HepG2 (cell line): ENCODE results near the gene SCARB2. TPM values are rescaled to one million over a fixed set of nuclear protein-coding genes. Genes with fewer than 3 reads are reported as not detected.

ENCODE experiments used
- EZH2 ChIP-seq: conservative IDR thresholded peaks from 2 replicates; pipeline ENCODE4 v1.6.1; 2012; ENCODE audit warnings: mild to moderate bottlenecking, low read depth, low read length, moderate library complexity
- HDAC6 ChIP-seq: fragments of 200-600 bp; sonication (generic); IDR thresholded peaks from 2 replicates; pipeline ENCODE4 v1.7.0; 2017; ENCODE audit warnings: mild to moderate bottlenecking, antibody characterized with exemption, low read length, low read depth
- HHEX ChIP-seq: IDR thresholded peaks from 2 replicates; pipeline ENCODE4 v1.6.1; 2016; ENCODE audit warnings: control low read depth
- HNF4G ChIP-seq, 2 experiments: sonication (generic) in 1 of 2; formaldehyde crosslinking in 1 of 2; IDR thresholded peaks; 2 replicates each; pipeline versions ENCODE4 v1.4.0 to v1.6.1; 2011 to 2020; ENCODE audit warnings: borderline replicate concordance in 2 of 2, low read depth in 2 of 2, mild to moderate bottlenecking in 2 of 2, low read length in 1 of 2, missing genetic modification reagents in 1 of 2, moderate library complexity in 1 of 2
- HOXA5 ChIP-seq: sonication (generic); formaldehyde crosslinking; IDR thresholded peaks from 2 replicates; pipeline ENCODE4 v1.4.0; 2020; ENCODE audit warnings: missing genetic modification reagents
- KDM6A ChIP-seq: IDR thresholded peaks from 2 replicates; pipeline ENCODE4 v1.6.1; 2016; ENCODE audit warnings: low read depth
- KMT2B ChIP-seq: IDR thresholded peaks from 2 replicates; pipeline ENCODE4 v1.6.1; 2016; ENCODE audit warnings: missing genetic modification reagents, missing compliant biosample characterization
- PITX1 ChIP-seq: sonication (generic); formaldehyde crosslinking; IDR thresholded peaks from 2 replicates; pipeline ENCODE4 v1.5.1; 2020; ENCODE audit warnings: mild to moderate bottlenecking, missing genetic modification reagents
- RFX5 ChIP-seq: IDR thresholded peaks from 2 replicates; pipeline ENCODE4 v1.6.1; 2011; ENCODE audit warnings: low read depth, low read length, improper control_type of control experiment
- SIX1 ChIP-seq: sonication (generic); formaldehyde crosslinking; IDR thresholded peaks from 2 replicates; pipeline ENCODE4 v1.4.0; 2020; ENCODE audit warnings: missing genetic modification reagents, borderline replicate concordance
- TCF12 ChIP-seq, 2 experiments: fragments of 450-650 bp in 1 of 2; sonication (generic) in 1 of 2; formaldehyde crosslinking in 1 of 2; IDR thresholded peaks; 2 replicates each; pipeline versions ENCODE4 v1.6.1 to v1.8.0; 2017 to 2022; ENCODE audit warnings: antibody characterized with exemption in 1 of 2, mild to moderate bottlenecking in 1 of 2, missing genetic modification reagents in 1 of 2, moderate library complexity in 1 of 2
- ZNF432 ChIP-seq: sonication (generic); formaldehyde crosslinking; IDR thresholded peaks from 2 replicates; pipeline ENCODE4 v1.5.0; 2020; ENCODE audit warnings: missing genetic modification reagents, mild to moderate bottlenecking, borderline replicate concordance
- ZNF460 ChIP-seq: sonication (generic); formaldehyde crosslinking; IDR thresholded peaks from 2 replicates; pipeline ENCODE4 v1.5.1; 2020; ENCODE audit warnings: missing genetic modification reagents, mild to moderate bottlenecking, borderline replicate concordance
- ZNF558 ChIP-seq: sonication (generic); formaldehyde crosslinking; IDR thresholded peaks from 2 replicates; pipeline ENCODE4 v1.9.0; 2022; ENCODE audit warnings: mild to moderate bottlenecking, missing genetic modification reagents, borderline replicate concordance
- ZNF678 ChIP-seq: sonication (generic); formaldehyde crosslinking; IDR thresholded peaks from 2 replicates; pipeline ENCODE4 v1.4.0; 2020; ENCODE audit warnings: mild to moderate bottlenecking, missing genetic modification reagents
- ZNF749 ChIP-seq: sonication (generic); formaldehyde crosslinking; IDR thresholded peaks from 2 replicates; pipeline ENCODE4 v1.8.0; 2022; ENCODE audit warnings: mild to moderate bottlenecking, missing genetic modification reagents, moderate library complexity, borderline replicate concordance
- ZNF777 ChIP-seq: sonication (generic); formaldehyde crosslinking; IDR thresholded peaks from 2 replicates; pipeline ENCODE4 v1.4.0; 2020; ENCODE audit warnings: missing genetic modification reagents
- polyA plus RNA-seq, 8 experiments: library from polyadenylated mRNA; depleted of rRNA in 3 of 8; stranded (reverse) in 7 of 8; unstranded in 1 of 8; fragments of >200 nt; fragmentation: Illumina TruSeq in 4 of 8; extraction: Trizol in 4 of 8; gene quantifications; 2 replicates each; pipeline versions ENCODE4 v1.2.1 to v1.2.3, GENCODE V29; 2011 to 2016; ENCODE audit warnings: low read depth in 4 of 8, missing spikeins in 1 of 8, mixed read lengths in 1 of 8; ENCODE audit not compliant: insufficient read depth in 1 of 8
- total RNA-seq, 5 experiments: library from RNA; depleted of rRNA; stranded (reverse); fragments of >200 nt; fragmentation: Illumina TruSeq; extraction: Trizol; gene quantifications; 2 replicates each; pipeline ENCODE4 v1.2.3, GENCODE V29; 2016; ENCODE audit warnings: low read depth in 1 of 5
- TF ChIP-seq, protein P1 (sequence below): sonication (generic); formaldehyde crosslinking; IDR thresholded peaks from 2 replicates; pipeline ENCODE4 v1.5.1; 2020; ENCODE audit warnings: mild to moderate bottlenecking, missing genetic modification reagents, borderline replicate concordance
- TF ChIP-seq, protein P2 (sequence below): sonication (generic); formaldehyde crosslinking; IDR thresholded peaks from 2 replicates; pipeline ENCODE4 v1.4.0; 2020; ENCODE audit warnings: missing genetic modification reagents, mild to moderate bottlenecking, borderline replicate concordance
- TF ChIP-seq, protein P3 (sequence below): IDR thresholded peaks from 2 replicates; pipeline ENCODE4 v1.6.1; 2016; ENCODE audit warnings: mild to moderate bottlenecking
- TF ChIP-seq, protein P4 (sequence below): sonication (generic); formaldehyde crosslinking; IDR thresholded peaks from 2 replicates; pipeline ENCODE4 v1.4.0; 2020; ENCODE audit warnings: missing genetic modification reagents

Gene SCARB2
- total and polyA plus RNA-seq, 2 of the 13 experiments (the other 11 are each of a cell fraction or from before 2014, with no cell fraction given): 40.6 to 43.4 TPM

DNA sequence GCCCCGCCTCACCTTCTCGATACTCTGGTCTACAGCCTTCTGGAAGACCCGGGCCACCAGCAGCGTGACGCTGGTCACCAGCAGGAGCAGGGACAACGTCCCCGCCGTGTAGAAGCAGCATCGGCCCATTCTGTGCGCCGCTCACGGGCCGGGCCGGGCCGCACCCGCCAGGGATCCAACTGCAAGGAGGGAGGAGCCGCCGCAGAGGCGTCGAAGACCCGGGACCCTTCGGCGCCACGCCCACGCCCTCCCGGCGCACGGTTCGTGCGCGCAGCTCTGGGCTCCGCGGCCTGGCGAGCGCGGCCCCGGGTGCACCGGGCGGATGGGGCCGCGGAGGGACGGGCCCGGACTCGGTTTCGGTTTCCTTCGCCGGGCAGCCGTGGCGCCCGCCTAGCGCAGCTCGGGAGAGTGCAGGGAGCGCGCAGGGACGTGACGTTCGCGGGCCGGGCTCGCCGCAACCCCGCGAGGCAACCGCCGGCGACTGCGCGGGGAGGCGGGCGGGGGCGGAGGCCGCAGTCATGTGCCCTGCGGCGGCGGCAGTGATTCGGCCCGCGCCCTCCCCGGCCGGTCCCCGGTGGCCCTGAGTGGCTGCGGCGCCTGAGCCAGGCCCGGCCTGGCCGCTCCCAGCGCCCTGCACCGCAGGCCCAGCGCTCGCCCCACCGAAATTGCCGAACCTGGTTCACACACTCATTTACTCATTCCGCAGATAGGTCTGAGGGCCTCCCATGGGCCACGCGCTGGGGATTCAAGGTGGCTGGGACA lies at the start of gene SCARB2 (continued):
- no peak for TF ChIP-seq HHEX (CRISPR knock-in tag)
- no peak for TF ChIP-seq HDAC6
- TF ChIP-seq RFX5: no peak
- TF ChIP-seq, protein P1, sequence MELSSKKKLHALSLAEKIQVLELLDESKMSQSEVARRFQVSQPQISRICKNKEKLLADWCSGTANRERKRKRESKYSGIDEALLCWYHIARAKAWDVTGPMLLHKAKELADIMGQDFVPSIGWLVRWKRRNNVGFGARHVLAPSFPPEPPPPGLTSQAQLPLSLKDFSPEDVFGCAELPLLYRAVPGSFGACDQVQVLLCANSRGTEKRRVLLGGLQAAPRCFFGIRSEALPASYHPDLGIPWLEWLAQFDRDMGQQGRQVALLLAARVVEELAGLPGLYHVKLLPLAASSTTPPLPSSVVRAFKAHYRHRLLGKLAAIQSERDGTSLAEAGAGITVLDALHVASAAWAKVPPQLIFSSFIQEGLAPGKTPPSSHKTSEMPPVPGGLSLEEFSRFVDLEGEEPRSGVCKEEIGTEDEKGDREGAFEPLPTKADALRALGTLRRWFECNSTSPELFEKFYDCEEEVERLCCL (CRISPR knock-in tag): 0 out of 2 replicates have a peak, but pooled peaks have one; percentile 57
- TF ChIP-seq, protein P2, sequence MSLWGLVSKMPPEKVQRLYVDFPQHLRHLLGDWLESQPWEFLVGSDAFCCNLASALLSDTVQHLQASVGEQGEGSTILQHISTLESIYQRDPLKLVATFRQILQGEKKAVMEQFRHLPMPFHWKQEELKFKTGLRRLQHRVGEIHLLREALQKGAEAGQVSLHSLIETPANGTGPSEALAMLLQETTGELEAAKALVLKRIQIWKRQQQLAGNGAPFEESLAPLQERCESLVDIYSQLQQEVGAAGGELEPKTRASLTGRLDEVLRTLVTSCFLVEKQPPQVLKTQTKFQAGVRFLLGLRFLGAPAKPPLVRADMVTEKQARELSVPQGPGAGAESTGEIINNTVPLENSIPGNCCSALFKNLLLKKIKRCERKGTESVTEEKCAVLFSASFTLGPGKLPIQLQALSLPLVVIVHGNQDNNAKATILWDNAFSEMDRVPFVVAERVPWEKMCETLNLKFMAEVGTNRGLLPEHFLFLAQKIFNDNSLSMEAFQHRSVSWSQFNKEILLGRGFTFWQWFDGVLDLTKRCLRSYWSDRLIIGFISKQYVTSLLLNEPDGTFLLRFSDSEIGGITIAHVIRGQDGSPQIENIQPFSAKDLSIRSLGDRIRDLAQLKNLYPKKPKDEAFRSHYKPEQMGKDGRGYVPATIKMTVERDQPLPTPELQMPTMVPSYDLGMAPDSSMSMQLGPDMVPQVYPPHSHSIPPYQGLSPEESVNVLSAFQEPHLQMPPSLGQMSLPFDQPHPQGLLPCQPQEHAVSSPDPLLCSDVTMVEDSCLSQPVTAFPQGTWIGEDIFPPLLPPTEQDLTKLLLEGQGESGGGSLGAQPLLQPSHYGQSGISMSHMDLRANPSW (CRISPR knock-in tag): no peak
- TF ChIP-seq, protein P3, sequence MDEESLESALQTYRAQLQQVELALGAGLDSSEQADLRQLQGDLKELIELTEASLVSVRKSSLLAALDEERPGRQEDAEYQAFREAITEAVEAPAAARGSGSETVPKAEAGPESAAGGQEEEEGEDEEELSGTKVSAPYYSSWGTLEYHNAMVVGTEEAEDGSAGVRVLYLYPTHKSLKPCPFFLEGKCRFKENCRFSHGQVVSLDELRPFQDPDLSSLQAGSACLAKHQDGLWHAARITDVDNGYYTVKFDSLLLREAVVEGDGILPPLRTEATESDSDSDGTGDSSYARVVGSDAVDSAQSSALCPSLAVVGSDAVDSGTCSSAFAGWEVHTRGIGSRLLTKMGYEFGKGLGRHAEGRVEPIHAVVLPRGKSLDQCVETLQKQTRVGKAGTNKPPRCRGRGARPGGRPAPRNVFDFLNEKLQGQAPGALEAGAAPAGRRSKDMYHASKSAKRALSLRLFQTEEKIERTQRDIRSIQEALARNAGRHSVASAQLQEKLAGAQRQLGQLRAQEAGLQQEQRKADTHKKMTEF (CRISPR knock-in tag): 0 out of 2 replicates have a peak, but pooled peaks have one; percentile 17
- TF ChIP-seq SIX1: no peak
- TF ChIP-seq KDM6A (CRISPR knock-in tag): no peak
- TF ChIP-seq KMT2B: peak; percentile 71
- peak; percentile 88 for TF ChIP-seq ZNF777 (CRISPR knock-in tag)
- no peak for TF ChIP-seq PITX1 (CRISPR knock-in tag)
- TF ChIP-seq HOXA5 (CRISPR knock-in tag): no peak
- TF ChIP-seq ZNF678 (CRISPR knock-in tag): peak; percentile 51; the same call in 1 of the 2 replicates
- no peak for TF ChIP-seq ZNF432 (CRISPR knock-in tag)
- peak; percentile 46; the same call in 1 of the 2 replicates for TF ChIP-seq ZNF558 (CRISPR knock-in tag)
- TF ChIP-seq EZH2: no peak
- no peak for TF ChIP-seq TCF12 (IDR thresholded peaks at IDR 0.05)
- TF ChIP-seq TCF12 (CRISPR knock-in tag; IDR thresholded peaks at IDR 0.05): no peak; the same call in 1 of the 2 replicates
- no peak for TF ChIP-seq ZNF460 (CRISPR knock-in tag)
- TF ChIP-seq HNF4G (IDR thresholded peaks at IDR 0.05; ENCODE audit: borderline replicate concordance, low read depth, low read length): no peak
- TF ChIP-seq HNF4G (CRISPR knock-in tag; IDR thresholded peaks at IDR 0.05; ENCODE audit: borderline replicate concordance, low read depth): no peak
- peak; percentile 92 for TF ChIP-seq ZNF749
- TF ChIP-seq, protein P4, sequence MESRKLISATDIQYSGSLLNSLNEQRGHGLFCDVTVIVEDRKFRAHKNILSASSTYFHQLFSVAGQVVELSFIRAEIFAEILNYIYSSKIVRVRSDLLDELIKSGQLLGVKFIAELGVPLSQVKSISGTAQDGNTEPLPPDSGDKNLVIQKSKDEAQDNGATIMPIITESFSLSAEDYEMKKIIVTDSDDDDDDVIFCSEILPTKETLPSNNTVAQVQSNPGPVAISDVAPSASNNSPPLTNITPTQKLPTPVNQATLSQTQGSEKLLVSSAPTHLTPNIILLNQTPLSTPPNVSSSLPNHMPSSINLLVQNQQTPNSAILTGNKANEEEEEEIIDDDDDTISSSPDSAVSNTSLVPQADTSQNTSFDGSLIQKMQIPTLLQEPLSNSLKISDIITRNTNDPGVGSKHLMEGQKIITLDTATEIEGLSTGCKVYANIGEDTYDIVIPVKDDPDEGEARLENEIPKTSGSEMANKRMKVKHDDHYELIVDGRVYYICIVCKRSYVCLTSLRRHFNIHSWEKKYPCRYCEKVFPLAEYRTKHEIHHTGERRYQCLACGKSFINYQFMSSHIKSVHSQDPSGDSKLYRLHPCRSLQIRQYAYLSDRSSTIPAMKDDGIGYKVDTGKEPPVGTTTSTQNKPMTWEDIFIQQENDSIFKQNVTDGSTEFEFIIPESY (CRISPR knock-in tag): peak; percentile 3; the same call in 1 of the 2 replicates
